GM23338 (cell line): Measurements from ENCODE around the gene MEGF11. TPM values are rescaled to one million over a fixed set of nuclear protein-coding genes. Genes with fewer than 3 reads are reported as not detected.
A peak's percentile ranks its signal among the peaks of the same experiment; 100 is the strongest.

ENCODE experiments used
- ATAC-seq: fragments of 200-7000 bp; cut with Tn5 transposase; 3 replicates; pipeline ENCODE4 v1.9.1; 2020
- DNase-seq: peaks from one replicate; pipeline ENCODE4 v3.0.0-alpha.2; 2015; ENCODE audit warnings: low spot score
- H2AFZ ChIP-seq: fragments of 200-600 bp; sonication (generic); 2 replicates; pipeline ENCODE4 v1.8.0; 2016; ENCODE audit warnings: antibody characterized with exemption, mild to moderate bottlenecking, moderate library complexity
- H3F3A ChIP-seq: fragments of 200-600 bp; sonication (generic); replicated peaks from 2 replicates; pipeline ENCODE4 v1.8.0; 2017; ENCODE audit warnings: antibody characterized with exemption, mixed run types, low read depth
- H3K27ac ChIP-seq: fragments of 200-600 bp; sonication (generic); 2 replicates; pipeline ENCODE4 v1.6.1; 2016; ENCODE audit warnings: low read depth
- H3K27me3 ChIP-seq: fragments of 200-600 bp; sonication (generic); 2 replicates; pipeline ENCODE4 v1.8.0; 2016; ENCODE audit warnings: mild to moderate bottlenecking, mixed run types, moderate library complexity; ENCODE audit not compliant: insufficient read depth
- H3K36me3 ChIP-seq: fragments of 200-600 bp; sonication (generic); 2 replicates; pipeline ENCODE4 v1.8.0; 2016; ENCODE audit warnings: mild to moderate bottlenecking; ENCODE audit not compliant: insufficient read depth
- H3K4me1 ChIP-seq: fragments of 200-600 bp; sonication (generic); 2 replicates; pipeline ENCODE4 v1.8.0; 2016; ENCODE audit warnings: mild to moderate bottlenecking, moderate library complexity; ENCODE audit not compliant: insufficient read depth
- H3K4me2 ChIP-seq: fragments of 200-600 bp; sonication (generic); 2 replicates; pipeline ENCODE4 v1.7.1; 2017; ENCODE audit warnings: mixed run types
- H3K4me3 ChIP-seq: fragments of 200-600 bp; sonication (generic); 2 replicates; pipeline ENCODE4 v1.6.1; 2016; ENCODE audit warnings: mixed run types
- H3K79me2 ChIP-seq: fragments of 200-600 bp; sonication (generic); replicated peaks from 2 replicates; pipeline ENCODE4 v1.8.0; 2017; ENCODE audit warnings: mild to moderate bottlenecking; ENCODE audit not compliant: insufficient read depth
- H3K9me2 ChIP-seq: fragments of 200-600 bp; sonication (generic); 2 replicates; pipeline ENCODE4 v1.8.0; 2017; ENCODE audit not compliant: insufficient read depth
- H4K20me1 ChIP-seq: fragments of 200-600 bp; sonication (generic); replicated peaks from 2 replicates; pipeline ENCODE4 v1.8.0; 2017; ENCODE audit warnings: mild to moderate bottlenecking; ENCODE audit not compliant: insufficient read depth
- H3K27ac Mint-ChIP-seq: 2 replicates; pipeline ENCODE4 v1.8.0; 2020; ENCODE audit warnings: inconsistent platforms, mild to moderate bottlenecking, moderate library complexity, mixed read lengths
- H3K27me3 Mint-ChIP-seq: 3 replicates; pipeline ENCODE4 v1.8.0; 2022; ENCODE audit warnings: low read depth, mild to moderate bottlenecking, moderate library complexity, mixed read lengths, inconsistent platforms; ENCODE audit not compliant: insufficient read depth, poor library complexity
- H3K36me3 Mint-ChIP-seq: 3 replicates; pipeline ENCODE4 v1.8.0; 2021; ENCODE audit warnings: low read depth, mild to moderate bottlenecking, inconsistent platforms, moderate library complexity, mixed read lengths
- H3K4me1 Mint-ChIP-seq: 3 replicates; pipeline ENCODE4 v1.8.0; 2020; ENCODE audit warnings: mild to moderate bottlenecking, inconsistent platforms, mixed read lengths
- H3K4me3 Mint-ChIP-seq: 3 replicates; pipeline ENCODE4 v1.8.0; 2021; ENCODE audit warnings: moderate library complexity, mild to moderate bottlenecking, inconsistent platforms, mixed read lengths
- H3K9me3 Mint-ChIP-seq: 3 replicates; pipeline ENCODE4 v1.8.0; 2020; ENCODE audit warnings: moderate library complexity, mild to moderate bottlenecking, inconsistent platforms, mixed read lengths
- CREB1 ChIP-seq: fragments of 250-450 bp; sonication (Bioruptor Pico); IDR thresholded peaks from 2 replicates; pipeline ENCODE4 v1.5.0; 2020; ENCODE audit warnings: low read depth, mild to moderate bottlenecking, moderate library complexity
- EZH2 ChIP-seq: fragments of 200-600 bp; sonication (generic); IDR thresholded peaks from one replicate; pipeline ENCODE4 v1.8.0; 2017; ENCODE audit warnings: antibody characterized with exemption, mild to moderate bottlenecking, low read depth; ENCODE audit not compliant: unreplicated experiment
- EZH2phosphoT487 ChIP-seq: fragments of 200-600 bp; sonication (generic); IDR thresholded peaks from one replicate; pipeline ENCODE4 v1.8.1; 2018; ENCODE audit warnings: antibody characterized with exemption; ENCODE audit not compliant: unreplicated experiment
- JUNB ChIP-seq: IDR thresholded peaks from one replicate; pipeline ENCODE4 v1.6.1; 2016; ENCODE audit warnings: antibody characterized with exemption; ENCODE audit not compliant: unreplicated experiment
- NANOG ChIP-seq: IDR thresholded peaks from 2 replicates; pipeline ENCODE4 v1.6.1; 2016; ENCODE audit warnings: antibody characterized with exemption, borderline replicate concordance
- POLR2AphosphoS5 ChIP-seq: IDR thresholded peaks from 2 replicates; pipeline ENCODE4 v1.6.1; 2016; ENCODE audit warnings: antibody characterized with exemption, low read depth
- STAT1 ChIP-seq: IDR thresholded peaks from one replicate; pipeline ENCODE4 v1.6.1; 2016; ENCODE audit warnings: antibody characterized with exemption; ENCODE audit not compliant: unreplicated experiment
- ZNF114 ChIP-seq: fragments of 250-450 bp; sonication (Bioruptor Pico); IDR thresholded peaks from 2 replicates; pipeline ENCODE4 v1.5.0; 2020; ENCODE audit warnings: mild to moderate bottlenecking, moderate library complexity
- ZNF331 ChIP-seq: fragments of 250-450 bp; sonication (Bioruptor Pico); IDR thresholded peaks from 2 replicates; pipeline ENCODE4 v1.5.0; 2020; ENCODE audit warnings: low read depth, mild to moderate bottlenecking, moderate library complexity
- polyA plus RNA-seq: library from polyadenylated mRNA; unstranded; fragments of >200 nt; fragmentation: Nextera tagmentation; extraction: Ambion mirVana; gene quantifications from 2 replicates; pipeline ENCODE4 v1.2.1, GENCODE V29; 2016
- total RNA-seq: library from RNA; depleted of rRNA; stranded (reverse); fragments of >200 nt; shearing (Covaris generic); gene quantifications from 2 replicates; pipeline ENCODE4 v1.2.3, GENCODE V29; 2014
- TF ChIP-seq, protein P1 (sequence below): fragments of 250-450 bp; sonication (Bioruptor Pico); IDR thresholded peaks from 2 replicates; pipeline ENCODE4 v1.5.0; 2020; ENCODE audit warnings: mild to moderate bottlenecking, moderate library complexity
- TF ChIP-seq, protein P2 (sequence below): IDR thresholded peaks from one replicate; pipeline ENCODE4 v1.6.1; 2018; ENCODE audit warnings: antibody characterized with exemption; ENCODE audit not compliant: unreplicated experiment
- TF ChIP-seq, protein P3 (sequence below): IDR thresholded peaks from 2 replicates; pipeline ENCODE4 v1.6.1; 2016; ENCODE audit warnings: antibody characterized with exemption
- TF ChIP-seq, protein P4 (sequence below), 2 experiments: fragments of 200-600 bp in 1 of 2; sonication (generic) in 1 of 2; conservative IDR thresholded peaks; 2 replicates each; pipeline versions ENCODE4 v1.5.1 to v1.6.1; 2016 to 2017; ENCODE audit warnings: antibody characterized with exemption in 2 of 2, low read depth in 2 of 2, mild to moderate bottlenecking in 2 of 2, moderate library complexity in 1 of 2

The MEGF11 gene
- total and polyA plus RNA-seq, 2 experiments from 2014 or later, result 1.3 to 1.9 TPM

DNA sequence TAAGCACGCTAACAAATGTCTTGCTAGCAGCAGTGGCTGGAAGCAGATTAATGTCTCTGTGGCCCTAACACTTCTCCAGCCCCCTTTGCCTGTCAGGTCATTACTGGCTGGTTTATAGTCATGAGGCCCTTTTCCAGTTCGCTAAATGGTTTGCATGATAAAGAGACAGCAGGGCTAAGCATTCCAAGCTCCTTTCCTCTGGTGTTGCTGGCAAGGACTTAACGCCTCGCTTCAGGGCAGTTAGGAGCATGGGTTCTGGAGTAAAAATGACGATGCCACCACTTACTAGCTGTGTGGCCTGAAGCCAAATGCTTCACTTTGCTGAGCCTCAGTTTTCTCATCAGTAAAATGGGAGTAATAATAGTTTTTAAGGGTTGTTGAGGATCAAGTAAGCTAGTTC is 185.9 kb downstream of the MEGF11 start:
- H4K20me1 ChIP-seq, result no peaks in the 10 kb centered on the region
- peaks cover 43% of the 10 kb centered on the region for H3K4me1 ChIP-seq
- peak; percentile 93 for DNase-seq
- no peak overlapping the region for H2AFZ ChIP-seq
- no peak overlapping the region for H3K4me3 ChIP-seq
- H3F3A ChIP-seq, result no peaks in the 10 kb centered on the region
- Mint-ChIP-seq H3K36me3 (no peaks in the 10 kb centered on the region; the same call in 2 of the 3 replicates), H3K4me3 (peak overlapping the region; percentile 17; the same call in 1 of the 3 replicates), H3K27me3 (peaks cover 4% of the 10 kb centered on the region), H3K4me1 (peaks cover 54% of the 10 kb centered on the region), H3K27ac (no peak overlapping the region), H3K9me3 (no peaks in the 10 kb centered on the region)
- no peak for TF ChIP-seq EZH2phosphoT487
- TF ChIP-seq STAT1, result no peak
- TF ChIP-seq POLR2AphosphoS5, result no peak
- no peak for TF ChIP-seq ZNF114 (CRISPR knock-in tag)
- TF ChIP-seq CREB1 (CRISPR knock-in tag), result peak; percentile 51; the same call in 1 of the 2 replicates
- no peak for TF ChIP-seq JUNB
- TF ChIP-seq, protein P1, sequence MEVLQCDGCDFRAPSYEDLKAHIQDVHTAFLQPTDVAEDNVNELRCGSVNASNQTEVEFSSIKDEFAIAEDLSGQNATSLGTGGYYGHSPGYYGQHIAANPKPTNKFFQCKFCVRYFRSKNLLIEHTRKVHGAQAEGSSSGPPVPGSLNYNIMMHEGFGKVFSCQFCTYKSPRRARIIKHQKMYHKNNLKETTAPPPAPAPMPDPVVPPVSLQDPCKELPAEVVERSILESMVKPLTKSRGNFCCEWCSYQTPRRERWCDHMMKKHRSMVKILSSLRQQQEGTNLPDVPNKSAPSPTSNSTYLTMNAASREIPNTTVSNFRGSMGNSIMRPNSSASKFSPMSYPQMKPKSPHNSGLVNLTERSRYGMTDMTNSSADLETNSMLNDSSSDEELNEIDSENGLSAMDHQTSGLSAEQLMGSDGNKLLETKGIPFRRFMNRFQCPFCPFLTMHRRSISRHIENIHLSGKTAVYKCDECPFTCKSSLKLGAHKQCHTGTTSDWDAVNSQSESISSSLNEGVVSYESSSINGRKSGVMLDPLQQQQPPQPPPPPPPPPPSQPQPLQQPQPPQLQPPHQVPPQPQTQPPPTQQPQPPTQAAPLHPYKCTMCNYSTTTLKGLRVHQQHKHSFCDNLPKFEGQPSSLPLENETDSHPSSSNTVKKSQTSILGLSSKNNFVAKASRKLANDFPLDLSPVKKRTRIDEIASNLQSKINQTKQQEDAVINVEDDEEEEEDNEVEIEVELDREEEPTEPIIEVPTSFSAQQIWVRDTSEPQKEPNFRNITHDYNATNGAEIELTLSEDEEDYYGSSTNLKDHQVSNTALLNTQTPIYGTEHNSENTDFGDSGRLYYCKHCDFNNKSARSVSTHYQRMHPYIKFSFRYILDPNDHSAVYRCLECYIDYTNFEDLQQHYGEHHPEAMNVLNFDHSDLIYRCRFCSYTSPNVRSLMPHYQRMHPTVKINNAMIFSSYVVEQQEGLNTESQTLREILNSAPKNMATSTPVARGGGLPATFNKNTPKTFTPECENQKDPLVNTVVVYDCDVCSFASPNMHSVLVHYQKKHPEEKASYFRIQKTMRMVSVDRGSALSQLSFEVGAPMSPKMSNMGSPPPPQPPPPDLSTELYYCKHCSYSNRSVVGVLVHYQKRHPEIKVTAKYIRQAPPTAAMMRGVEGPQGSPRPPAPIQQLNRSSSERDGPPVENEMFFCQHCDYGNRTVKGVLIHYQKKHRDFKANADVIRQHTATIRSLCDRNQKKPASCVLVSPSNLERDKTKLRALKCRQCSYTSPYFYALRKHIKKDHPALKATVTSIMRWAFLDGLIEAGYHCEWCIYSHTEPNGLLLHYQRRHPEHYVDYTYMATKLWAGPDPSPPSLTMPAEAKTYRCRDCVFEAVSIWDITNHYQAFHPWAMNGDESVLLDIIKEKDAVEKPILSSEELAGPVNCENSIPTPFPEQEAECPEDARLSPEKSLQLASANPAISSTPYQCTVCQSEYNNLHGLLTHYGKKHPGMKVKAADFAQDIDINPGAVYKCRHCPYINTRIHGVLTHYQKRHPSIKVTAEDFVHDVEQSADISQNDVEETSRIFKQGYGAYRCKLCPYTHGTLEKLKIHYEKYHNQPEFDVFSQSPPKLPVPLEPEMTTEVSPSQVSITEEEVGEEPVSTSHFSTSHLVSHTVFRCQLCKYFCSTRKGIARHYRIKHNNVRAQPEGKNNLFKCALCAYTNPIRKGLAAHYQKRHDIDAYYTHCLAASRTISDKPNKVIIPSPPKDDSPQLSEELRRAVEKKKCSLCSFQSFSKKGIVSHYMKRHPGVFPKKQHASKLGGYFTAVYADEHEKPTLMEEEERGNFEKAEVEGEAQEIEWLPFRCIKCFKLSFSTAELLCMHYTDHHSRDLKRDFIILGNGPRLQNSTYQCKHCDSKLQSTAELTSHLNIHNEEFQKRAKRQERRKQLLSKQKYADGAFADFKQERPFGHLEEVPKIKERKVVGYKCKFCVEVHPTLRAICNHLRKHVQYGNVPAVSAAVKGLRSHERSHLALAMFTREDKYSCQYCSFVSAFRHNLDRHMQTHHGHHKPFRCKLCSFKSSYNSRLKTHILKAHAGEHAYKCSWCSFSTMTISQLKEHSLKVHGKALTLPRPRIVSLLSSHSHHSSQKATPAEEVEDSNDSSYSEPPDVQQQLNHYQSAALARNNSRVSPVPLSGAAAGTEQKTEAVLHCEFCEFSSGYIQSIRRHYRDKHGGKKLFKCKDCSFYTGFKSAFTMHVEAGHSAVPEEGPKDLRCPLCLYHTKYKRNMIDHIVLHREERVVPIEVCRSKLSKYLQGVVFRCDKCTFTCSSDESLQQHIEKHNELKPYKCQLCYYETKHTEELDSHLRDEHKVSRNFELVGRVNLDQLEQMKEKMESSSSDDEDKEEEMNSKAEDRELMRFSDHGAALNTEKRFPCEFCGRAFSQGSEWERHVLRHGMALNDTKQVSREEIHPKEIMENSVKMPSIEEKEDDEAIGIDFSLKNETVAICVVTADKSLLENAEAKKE (CRISPR knock-in tag), result peak; percentile 12; the same call in 1 of the 2 replicates
- no peak for TF ChIP-seq ZNF331 (CRISPR knock-in tag)
- peak; percentile 28; the same call in 1 of the 2 replicates for TF ChIP-seq NANOG
- TF ChIP-seq EZH2, result no peak
- TF ChIP-seq, protein P2, sequence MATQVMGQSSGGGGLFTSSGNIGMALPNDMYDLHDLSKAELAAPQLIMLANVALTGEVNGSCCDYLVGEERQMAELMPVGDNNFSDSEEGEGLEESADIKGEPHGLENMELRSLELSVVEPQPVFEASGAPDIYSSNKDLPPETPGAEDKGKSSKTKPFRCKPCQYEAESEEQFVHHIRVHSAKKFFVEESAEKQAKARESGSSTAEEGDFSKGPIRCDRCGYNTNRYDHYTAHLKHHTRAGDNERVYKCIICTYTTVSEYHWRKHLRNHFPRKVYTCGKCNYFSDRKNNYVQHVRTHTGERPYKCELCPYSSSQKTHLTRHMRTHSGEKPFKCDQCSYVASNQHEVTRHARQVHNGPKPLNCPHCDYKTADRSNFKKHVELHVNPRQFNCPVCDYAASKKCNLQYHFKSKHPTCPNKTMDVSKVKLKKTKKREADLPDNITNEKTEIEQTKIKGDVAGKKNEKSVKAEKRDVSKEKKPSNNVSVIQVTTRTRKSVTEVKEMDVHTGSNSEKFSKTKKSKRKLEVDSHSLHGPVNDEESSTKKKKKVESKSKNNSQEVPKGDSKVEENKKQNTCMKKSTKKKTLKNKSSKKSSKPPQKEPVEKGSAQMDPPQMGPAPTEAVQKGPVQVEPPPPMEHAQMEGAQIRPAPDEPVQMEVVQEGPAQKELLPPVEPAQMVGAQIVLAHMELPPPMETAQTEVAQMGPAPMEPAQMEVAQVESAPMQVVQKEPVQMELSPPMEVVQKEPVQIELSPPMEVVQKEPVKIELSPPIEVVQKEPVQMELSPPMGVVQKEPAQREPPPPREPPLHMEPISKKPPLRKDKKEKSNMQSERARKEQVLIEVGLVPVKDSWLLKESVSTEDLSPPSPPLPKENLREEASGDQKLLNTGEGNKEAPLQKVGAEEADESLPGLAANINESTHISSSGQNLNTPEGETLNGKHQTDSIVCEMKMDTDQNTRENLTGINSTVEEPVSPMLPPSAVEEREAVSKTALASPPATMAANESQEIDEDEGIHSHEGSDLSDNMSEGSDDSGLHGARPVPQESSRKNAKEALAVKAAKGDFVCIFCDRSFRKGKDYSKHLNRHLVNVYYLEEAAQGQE, result no peak
- TF ChIP-seq, protein P3, sequence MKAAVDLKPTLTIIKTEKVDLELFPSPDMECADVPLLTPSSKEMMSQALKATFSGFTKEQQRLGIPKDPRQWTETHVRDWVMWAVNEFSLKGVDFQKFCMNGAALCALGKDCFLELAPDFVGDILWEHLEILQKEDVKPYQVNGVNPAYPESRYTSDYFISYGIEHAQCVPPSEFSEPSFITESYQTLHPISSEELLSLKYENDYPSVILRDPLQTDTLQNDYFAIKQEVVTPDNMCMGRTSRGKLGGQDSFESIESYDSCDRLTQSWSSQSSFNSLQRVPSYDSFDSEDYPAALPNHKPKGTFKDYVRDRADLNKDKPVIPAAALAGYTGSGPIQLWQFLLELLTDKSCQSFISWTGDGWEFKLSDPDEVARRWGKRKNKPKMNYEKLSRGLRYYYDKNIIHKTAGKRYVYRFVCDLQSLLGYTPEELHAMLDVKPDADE, result no peak
- TF ChIP-seq, protein P4, sequence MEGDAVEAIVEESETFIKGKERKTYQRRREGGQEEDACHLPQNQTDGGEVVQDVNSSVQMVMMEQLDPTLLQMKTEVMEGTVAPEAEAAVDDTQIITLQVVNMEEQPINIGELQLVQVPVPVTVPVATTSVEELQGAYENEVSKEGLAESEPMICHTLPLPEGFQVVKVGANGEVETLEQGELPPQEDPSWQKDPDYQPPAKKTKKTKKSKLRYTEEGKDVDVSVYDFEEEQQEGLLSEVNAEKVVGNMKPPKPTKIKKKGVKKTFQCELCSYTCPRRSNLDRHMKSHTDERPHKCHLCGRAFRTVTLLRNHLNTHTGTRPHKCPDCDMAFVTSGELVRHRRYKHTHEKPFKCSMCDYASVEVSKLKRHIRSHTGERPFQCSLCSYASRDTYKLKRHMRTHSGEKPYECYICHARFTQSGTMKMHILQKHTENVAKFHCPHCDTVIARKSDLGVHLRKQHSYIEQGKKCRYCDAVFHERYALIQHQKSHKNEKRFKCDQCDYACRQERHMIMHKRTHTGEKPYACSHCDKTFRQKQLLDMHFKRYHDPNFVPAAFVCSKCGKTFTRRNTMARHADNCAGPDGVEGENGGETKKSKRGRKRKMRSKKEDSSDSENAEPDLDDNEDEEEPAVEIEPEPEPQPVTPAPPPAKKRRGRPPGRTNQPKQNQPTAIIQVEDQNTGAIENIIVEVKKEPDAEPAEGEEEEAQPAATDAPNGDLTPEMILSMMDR (conservative IDR thresholded peaks at IDR 0.05; ENCODE audit: low read depth in 2 of 2), result no peak
- H3K4me2 ChIP-seq, result peak overlapping the region; percentile 39; the same call in 1 of the 2 replicates
- no peaks in the 10 kb centered on the region for H3K27me3 ChIP-seq
- no peaks in the 10 kb centered on the region for H3K36me3 ChIP-seq
- no peaks in the 10 kb centered on the region for H3K9me2 ChIP-seq
- H3K27ac ChIP-seq, result no peak overlapping the region
- ATAC-seq, result peak; percentile 93
- H3K79me2 ChIP-seq, result no peaks in the 10 kb centered on the region
